H9 (cell line): ENCODE measurements around the gene ACER1. TPM values are rescaled to one million over a fixed set of nuclear protein-coding genes. Genes with fewer than 3 reads are reported as not detected.

ENCODE experiments used
- DNase-seq: peaks from one replicate; pipeline ENCODE4 v3.0.0-alpha.2; 2017
- H2AFZ ChIP-seq: one replicate; pipeline ENCODE4 v1.6.1; 2013; ENCODE audit warnings: mild to moderate bottlenecking, low read length, control low read depth, moderate library complexity
- H2AK5ac ChIP-seq: 2 replicates; pipeline ENCODE4 v1.6.1; 2013; ENCODE audit warnings: low read length, control low read depth, mixed read lengths; ENCODE audit not compliant: insufficient read length
- H2BK120ac ChIP-seq: one replicate; pipeline ENCODE4 v1.6.1; 2013; ENCODE audit warnings: low read depth, mild to moderate bottlenecking, low read length, control low read depth, inconsistent platforms; ENCODE audit not compliant: poor library complexity, severe bottlenecking
- H2BK12ac ChIP-seq: 2 replicates; pipeline ENCODE4 v1.6.1; 2013; ENCODE audit warnings: low read length, control low read depth, mixed read lengths, low read depth; ENCODE audit not compliant: insufficient read length
- H2BK15ac ChIP-seq: 2 replicates; pipeline ENCODE4 v1.6.1; 2013; ENCODE audit warnings: low read depth, low read length, control low read depth
- H2BK20ac ChIP-seq: one replicate; pipeline ENCODE4 v1.6.1; 2013; ENCODE audit warnings: low read depth, mild to moderate bottlenecking, low read length, control low read depth, inconsistent platforms; ENCODE audit not compliant: poor library complexity, severe bottlenecking
- H2BK5ac ChIP-seq: 2 replicates; pipeline ENCODE4 v1.6.1; 2013; ENCODE audit warnings: low read length, control low read depth, mixed read lengths; ENCODE audit not compliant: insufficient read length
- H3K14ac ChIP-seq: 2 replicates; pipeline ENCODE4 v1.6.1; 2013; ENCODE audit warnings: low read length, control low read depth; ENCODE audit not compliant: insufficient read depth
- H3K18ac ChIP-seq: 2 replicates; pipeline ENCODE4 v1.6.1; 2013; ENCODE audit warnings: low read depth, mild to moderate bottlenecking, mixed read lengths, low read length, control low read depth; ENCODE audit not compliant: insufficient read length
- H3K23ac ChIP-seq: 2 replicates; pipeline ENCODE4 v1.6.1; 2013; ENCODE audit warnings: low read length, control low read depth, mixed read lengths, low read depth; ENCODE audit not compliant: insufficient read length
- H3K23me2 ChIP-seq: 2 replicates; pipeline ENCODE4 v1.6.1; 2013; ENCODE audit warnings: low read depth, mild to moderate bottlenecking, mixed read lengths, low read length, control low read depth; ENCODE audit not compliant: insufficient read length, poor library complexity, severe bottlenecking
- H3K27ac ChIP-seq: 2 replicates; pipeline ENCODE4 v1.5.1; 2013; ENCODE audit warnings: low read length, control low read depth, mixed read lengths, low read depth; ENCODE audit not compliant: insufficient read length
- H3K27me3 ChIP-seq: 2 replicates; pipeline ENCODE4 v1.6.1; 2013; ENCODE audit warnings: low read length, control low read depth, inconsistent platforms; ENCODE audit not compliant: insufficient read depth
- H3K4ac ChIP-seq: 2 replicates; pipeline ENCODE4 v1.6.1; 2013; ENCODE audit warnings: low read depth, mild to moderate bottlenecking, control low read depth, inconsistent platforms, low read length, moderate library complexity
- H3K4me1 ChIP-seq: 2 replicates; pipeline ENCODE4 v1.6.1; 2013; ENCODE audit warnings: low read length, control low read depth, inconsistent platforms; ENCODE audit not compliant: insufficient read depth
- H3K4me2 ChIP-seq: 2 replicates; pipeline ENCODE4 v1.6.1; 2013; ENCODE audit warnings: low read length, control low read depth, mixed read lengths; ENCODE audit not compliant: insufficient read length, insufficient read depth
- H3K56ac ChIP-seq: 2 replicates; pipeline ENCODE4 v1.6.1; 2013; ENCODE audit warnings: low read depth, mild to moderate bottlenecking, mixed read lengths, low read length, control low read depth; ENCODE audit not compliant: insufficient read length
- H3K79me1 ChIP-seq: 2 replicates; pipeline ENCODE4 v1.6.1; 2013; ENCODE audit warnings: low read depth, mild to moderate bottlenecking, moderate library complexity, low read length, control low read depth, inconsistent platforms; ENCODE audit not compliant: insufficient read depth, poor library complexity, severe bottlenecking
- H3K79me2 ChIP-seq: 2 replicates; pipeline ENCODE4 v1.6.1; 2013; ENCODE audit warnings: low read length, control low read depth, inconsistent platforms; ENCODE audit not compliant: insufficient read depth
- H3K9ac ChIP-seq: 2 replicates; pipeline ENCODE4 v1.6.1; 2013; ENCODE audit warnings: low read length, control low read depth, mixed read lengths; ENCODE audit not compliant: insufficient read length; ENCODE audit errors: extremely low read depth
- H3K9me3 ChIP-seq: one replicate; pipeline ENCODE4 v1.6.1; 2013; ENCODE audit warnings: low read depth, low read length, inconsistent platforms; ENCODE audit not compliant: control insufficient read depth
- H3T11ph ChIP-seq: one replicate; pipeline ENCODE4 v1.6.1; 2013; ENCODE audit warnings: mild to moderate bottlenecking, low read length, control low read depth, inconsistent platforms
- H4K20me1 ChIP-seq: one replicate; pipeline ENCODE4 v1.6.1; 2013; ENCODE audit not compliant: control insufficient read depth, insufficient read length, insufficient read depth
- H4K5ac ChIP-seq: 2 replicates; pipeline ENCODE4 v1.6.1; 2013; ENCODE audit warnings: low read depth, mild to moderate bottlenecking, mixed read lengths, low read length, control low read depth; ENCODE audit not compliant: insufficient read length
- H4K8ac ChIP-seq: replicated peaks from 2 replicates; pipeline ENCODE4 v1.6.1; 2013; ENCODE audit warnings: low read length, control low read depth, mixed read lengths, low read depth; ENCODE audit not compliant: insufficient read length
- H4K91ac ChIP-seq: 2 replicates; pipeline ENCODE4 v1.6.1; 2013; ENCODE audit warnings: low read depth, mild to moderate bottlenecking, moderate library complexity, mixed read lengths, low read length, control low read depth; ENCODE audit not compliant: insufficient read length
- H3K27ac Mint-ChIP-seq, 3 experiments: 2 replicates in 2 of 3; 3 replicates in 1 of 3; pipeline ENCODE4 v1.8.0; 2020 to 2021; ENCODE audit warnings: mixed read lengths in 3 of 3, mild to moderate bottlenecking in 1 of 3, moderate library complexity in 1 of 3
- H3K27me3 Mint-ChIP-seq: 2 replicates; pipeline ENCODE4 v1.8.0; 2021; ENCODE audit warnings: low read depth, mild to moderate bottlenecking, moderate library complexity, mixed read lengths
- H3K36me3 Mint-ChIP-seq, 3 experiments: 2 replicates in 2 of 3; 3 replicates in 1 of 3; pipeline ENCODE4 v1.8.0; 2020 to 2021; ENCODE audit warnings: low read depth in 3 of 3, mixed read lengths in 3 of 3; ENCODE audit not compliant: insufficient read depth in 1 of 3
- H3K4me1 Mint-ChIP-seq, 2 experiments: 2 replicates each; pipeline ENCODE4 v1.8.0; 2020; ENCODE audit warnings: mixed read lengths in 2 of 2
- H3K4me3 Mint-ChIP-seq, 2 experiments: 2 replicates in 1 of 2; 3 replicates in 1 of 2; pipeline ENCODE4 v1.8.0; 2020 to 2021; ENCODE audit warnings: mild to moderate bottlenecking in 2 of 2, mixed read lengths in 2 of 2, moderate library complexity in 1 of 2
- H3K9me3 Mint-ChIP-seq, 2 experiments: 2 replicates in 1 of 2; 3 replicates in 1 of 2; pipeline ENCODE4 v1.8.0; 2020; ENCODE audit warnings: mild to moderate bottlenecking in 2 of 2, mixed read lengths in 2 of 2, moderate library complexity in 1 of 2
- CTCF ChIP-seq: fragments of 200-600 bp; sonication (generic); conservative IDR thresholded peaks from 3 replicates; pipeline ENCODE4 v1.8.0; 2021; ENCODE audit warnings: antibody characterized with exemption, mild to moderate bottlenecking
- WGBS: extraction: QIAGEN DNeasy Blood & Tissue Kit; methylation state at CpG from one replicate; pipeline ENCODE4 v1.1.7; 2013; ENCODE audit warnings: missing lambda C conversion rate, low lambda C conversion rate, mixed read lengths; ENCODE audit not compliant: insufficient read length; ENCODE audit errors: extremely low coverage; 5-methylcytosine and 5-hydroxymethylcytosine counted together
- total RNA-seq: library from RNA; stranded (reverse); gene quantifications from 2 replicates; pipeline ENCODE4 v1.2.1, GENCODE V29; 2021

Gene ACER1
- total RNA-seq, 1 experiment from 2014 or later = not detected

GRCh38 chr19:6374161-6374709 lies 40.8 kb upstream of the ACER1 start:
- Histone ChIP-seq H3K9me3 (no peaks in the 10 kb centered on the region), H2BK12ac (no peak overlapping the region), H3K27me3 (no peaks in the 10 kb centered on the region), H3K27ac (no peak overlapping the region), H2BK20ac (no peak overlapping the region), H3K79me2 (no peaks in the 10 kb centered on the region), H3K4me1 (no peaks in the 10 kb centered on the region), H4K91ac (no peak overlapping the region), H3T11ph (no peak overlapping the region), H3K56ac (no peak overlapping the region), H4K5ac (no peak overlapping the region), H4K20me1 (no peaks in the 10 kb centered on the region), H4K8ac (no peak overlapping the region), H3K4me2 (peak overlapping the region; percentile 5), H3K18ac (no peak overlapping the region), H2AFZ (no peak overlapping the region), H3K23ac (no peak overlapping the region), H2BK15ac (no peak overlapping the region), H3K9ac (no peak overlapping the region), H3K23me2 (no peaks in the 10 kb centered on the region), H3K4ac (no peak overlapping the region), H2AK5ac (no peak overlapping the region), H2BK120ac (no peak overlapping the region), H2BK5ac (no peak overlapping the region), H3K14ac (peak overlapping the region; percentile 6; the same call in 1 of the 2 replicates), H3K79me1 (no peaks in the 10 kb centered on the region)
- Mint-ChIP-seq H3K4me1 (peaks cover 9 to 24% of the 10 kb centered on the region in 2 experiments), H3K4me3 (peak overlapping the region; percentile 86 to 89; a peak in 4 of 5 replicates), H3K27ac (peak overlapping the region; percentile 28 to 93 (median 75); a peak in 1 of 7 replicates), H3K36me3 (peaks cover 6 to 11% (median 8%) of the 10 kb centered on the region in 3 experiments; a peak in 6 of 7 replicates), H3K9me3 (no peaks in the 10 kb centered on the region), H3K27me3 (peaks cover 3% of the 10 kb centered on the region)
- WGBS = no CpG with 5 or more reads among the region's 29 CpGs
- TF ChIP-seq CTCF = no peak
- DNase-seq = no peak
